22Rv1 (cell line): ENCODE data around the gene ROPN1B.

ENCODE experiments used
- H3K27ac ChIP-seq: fragments of 450-650 bp; 2 replicates; pipeline ENCODE4 v1.5.1; 2017
- CTCF ChIP-seq: fragments of 450-650 bp; IDR thresholded peaks from 2 replicates; pipeline ENCODE4 v1.5.1; 2017; ENCODE audit warnings: mild to moderate bottlenecking
- ZFX ChIP-seq: fragments of 450-650 bp; IDR thresholded peaks from 2 replicates; pipeline ENCODE4 v1.6.1; 2017; ENCODE audit warnings: antibody characterized with exemption, borderline replicate concordance

ROPN1B gene

GRCh38 chr3:126031981-126032471 lies 63.0 kb downstream of the ROPN1B start:
- H3K27ac ChIP-seq = no peak overlapping the region
- TF ChIP-seq CTCF (no peak), ZFX (no peak)
